Stimulated activated CD4-positive, alpha-beta T cell treated with anti-CD3 and anti-CD28 coated beads, Interleukin-2, amount 100 ng/mL, for 4 hours (primary cell): ENCODE results near the gene CACNA2D4.

Source experiments
- DNase-seq: peaks from one replicate; pipeline ENCODE4 v3.0.0-alpha.2; 2020; ENCODE audit warnings: low read depth

The CACNA2D4 gene

GRCh38 chr12:1800401-1801302 is 117.8 kb downstream of the CACNA2D4 start:
- DNase-seq: no peak

- no peak for DNase-seq
Measured at GRCh38 chr12:1799882-1800400, 118.5 kb downstream of the CACNA2D4 start.

GRCh38 chr12:1799051-1799881 is 119.2 kb downstream of the CACNA2D4 start:
- DNase-seq: no peak

- no peak for DNase-seq
Measured at GRCh38 chr12:1798641-1799020, 119.8 kb downstream of the CACNA2D4 start.

- DNase-seq: no peak
Measured at GRCh38 chr12:1797991-1798640, 120.3 kb downstream of the CACNA2D4 start.

- peak; percentile 35 for DNase-seq
Measured at GRCh38 chr12:1797011-1797901, 121.2 kb downstream of the CACNA2D4 start.

- DNase-seq: peak; percentile 15
Measured at GRCh38 chr12:1796515-1797010, 121.9 kb downstream of the CACNA2D4 start.

GRCh38 chr12:1795785-1796514 is 122.5 kb downstream of the CACNA2D4 start:
- DNase-seq: peak; percentile 92

GRCh38 chr12:1795221-1795784 is 123.1 kb downstream of the CACNA2D4 start:
- DNase-seq: no peak

- DNase-seq: no peak
Measured at GRCh38 chr12:1794440-1795090, 123.9 kb downstream of the CACNA2D4 start.

- DNase-seq: no peak
Measured at GRCh38 chr12:1793426-1794210, 124.8 kb downstream of the CACNA2D4 start.

GRCh38 chr12:1792406-1792805 is 126.0 kb downstream of the CACNA2D4 start:
- DNase-seq: no peak

GRCh38 chr12:1791104-1791841 is 127.2 kb downstream of the CACNA2D4 start:
- DNase-seq: peak; percentile 53

GRCh38 chr12:1790444-1790843 is 128.0 kb downstream of the CACNA2D4 start:
- DNase-seq: no peak

- no peak for DNase-seq
Measured at GRCh38 chr12:1787714-1788113, 130.7 kb downstream of the CACNA2D4 start.

- DNase-seq: no peak
Measured at GRCh38 chr12:1782215-1782614, 136.2 kb downstream of the CACNA2D4 start.

GRCh38 chr12:1781772-1782171 is 136.7 kb downstream of the CACNA2D4 start:
- DNase-seq: no peak

- no peak for DNase-seq
Measured at GRCh38 chr12:1779783-1780182, 138.7 kb downstream of the CACNA2D4 start.
